ENCODE measurements around the gene GJB5.

- TF ChIP-seq SIN3A (IDR thresholded peaks at IDR 0.05; ENCODE audit: borderline replicate concordance, insufficient read depth, low read length) = no peak
- TF ChIP-seq, protein P1, sequence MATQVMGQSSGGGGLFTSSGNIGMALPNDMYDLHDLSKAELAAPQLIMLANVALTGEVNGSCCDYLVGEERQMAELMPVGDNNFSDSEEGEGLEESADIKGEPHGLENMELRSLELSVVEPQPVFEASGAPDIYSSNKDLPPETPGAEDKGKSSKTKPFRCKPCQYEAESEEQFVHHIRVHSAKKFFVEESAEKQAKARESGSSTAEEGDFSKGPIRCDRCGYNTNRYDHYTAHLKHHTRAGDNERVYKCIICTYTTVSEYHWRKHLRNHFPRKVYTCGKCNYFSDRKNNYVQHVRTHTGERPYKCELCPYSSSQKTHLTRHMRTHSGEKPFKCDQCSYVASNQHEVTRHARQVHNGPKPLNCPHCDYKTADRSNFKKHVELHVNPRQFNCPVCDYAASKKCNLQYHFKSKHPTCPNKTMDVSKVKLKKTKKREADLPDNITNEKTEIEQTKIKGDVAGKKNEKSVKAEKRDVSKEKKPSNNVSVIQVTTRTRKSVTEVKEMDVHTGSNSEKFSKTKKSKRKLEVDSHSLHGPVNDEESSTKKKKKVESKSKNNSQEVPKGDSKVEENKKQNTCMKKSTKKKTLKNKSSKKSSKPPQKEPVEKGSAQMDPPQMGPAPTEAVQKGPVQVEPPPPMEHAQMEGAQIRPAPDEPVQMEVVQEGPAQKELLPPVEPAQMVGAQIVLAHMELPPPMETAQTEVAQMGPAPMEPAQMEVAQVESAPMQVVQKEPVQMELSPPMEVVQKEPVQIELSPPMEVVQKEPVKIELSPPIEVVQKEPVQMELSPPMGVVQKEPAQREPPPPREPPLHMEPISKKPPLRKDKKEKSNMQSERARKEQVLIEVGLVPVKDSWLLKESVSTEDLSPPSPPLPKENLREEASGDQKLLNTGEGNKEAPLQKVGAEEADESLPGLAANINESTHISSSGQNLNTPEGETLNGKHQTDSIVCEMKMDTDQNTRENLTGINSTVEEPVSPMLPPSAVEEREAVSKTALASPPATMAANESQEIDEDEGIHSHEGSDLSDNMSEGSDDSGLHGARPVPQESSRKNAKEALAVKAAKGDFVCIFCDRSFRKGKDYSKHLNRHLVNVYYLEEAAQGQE (IDR thresholded peaks at IDR 0.05; ENCODE audit: insufficient read depth in 1 of 2, low read depth in 2 of 2, low read length in 2 of 2) = no peak
Measured at GRCh38 chr1:34740161-34740868, 14.5 kb upstream of the GJB5 start.
